GM18907 (cell line): ENCODE measurements around the gene KCNA3.

ENCODE experiments used
- ATAC-seq: cut with Tn5 transposase; IDR thresholded peaks from one replicate; pipeline ENCODE4 v1.9.1; 2021; ENCODE audit warnings: mild to moderate bottlenecking, moderate library complexity; ENCODE audit not compliant: unreplicated experiment

The KCNA3 gene

DNA sequence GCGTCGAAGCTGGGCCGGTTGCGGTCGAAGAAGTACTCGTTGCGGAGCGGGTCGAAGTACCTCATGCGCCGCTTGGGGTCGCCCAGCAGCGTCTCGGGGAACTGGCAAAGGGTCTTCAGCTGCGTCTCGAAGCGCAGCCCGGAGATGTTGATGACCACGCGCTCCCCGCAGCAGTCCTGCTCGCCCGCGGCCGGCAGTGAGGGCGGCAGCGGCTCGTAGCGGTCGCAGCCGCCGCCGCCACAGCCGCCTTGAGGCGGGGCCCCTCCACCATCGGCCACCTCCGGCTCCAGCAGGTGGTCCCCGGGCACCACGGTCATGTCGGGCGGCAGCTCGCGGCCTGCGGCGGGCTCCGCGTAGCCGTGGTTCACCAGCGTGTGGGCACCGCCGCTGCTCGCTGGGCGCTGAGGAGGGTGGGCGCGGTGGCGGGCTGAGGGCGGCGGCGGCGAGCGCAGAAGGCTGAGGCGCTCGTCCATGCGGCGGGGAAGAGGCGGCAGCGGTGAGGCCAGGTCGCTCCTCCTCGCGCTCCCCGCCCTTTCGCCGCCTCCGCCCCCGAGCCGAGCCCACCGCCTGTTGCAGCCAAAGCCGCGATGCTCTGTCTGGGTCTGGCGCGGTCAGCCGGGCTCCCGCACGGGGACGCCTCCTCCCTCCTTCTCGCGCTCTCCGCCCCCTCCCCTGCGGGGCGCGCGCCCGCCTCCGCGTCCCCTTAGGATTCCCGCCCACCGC, at the start of gene KCNA3:
Gene KCNA3 (minus strand): TSS at position 604 of the 723 bp plus-strand sequence. CDS start 131 bp downstream, at position 473.
- ATAC-seq: no peak

DNA sequence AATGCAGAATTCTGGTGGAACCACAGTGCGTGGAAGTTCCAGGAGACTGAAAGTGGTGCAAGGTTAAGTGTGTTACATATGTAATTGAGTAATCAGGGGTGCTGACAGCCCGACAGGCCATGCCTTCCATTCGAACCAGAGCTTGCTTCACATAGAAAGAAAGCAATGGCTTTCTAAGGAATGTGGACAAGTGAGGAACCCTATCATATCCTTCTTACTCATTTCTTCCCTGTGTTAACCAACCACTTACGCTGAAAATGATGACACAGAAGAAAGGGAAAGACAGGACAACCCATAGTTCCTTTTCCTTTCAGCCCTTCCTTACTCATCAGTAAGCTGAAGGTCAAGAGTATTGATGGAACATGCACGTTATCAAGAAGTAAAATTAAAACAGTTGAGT, 48.1 kb upstream of the KCNA3 start:
- no peak for ATAC-seq

DNA sequence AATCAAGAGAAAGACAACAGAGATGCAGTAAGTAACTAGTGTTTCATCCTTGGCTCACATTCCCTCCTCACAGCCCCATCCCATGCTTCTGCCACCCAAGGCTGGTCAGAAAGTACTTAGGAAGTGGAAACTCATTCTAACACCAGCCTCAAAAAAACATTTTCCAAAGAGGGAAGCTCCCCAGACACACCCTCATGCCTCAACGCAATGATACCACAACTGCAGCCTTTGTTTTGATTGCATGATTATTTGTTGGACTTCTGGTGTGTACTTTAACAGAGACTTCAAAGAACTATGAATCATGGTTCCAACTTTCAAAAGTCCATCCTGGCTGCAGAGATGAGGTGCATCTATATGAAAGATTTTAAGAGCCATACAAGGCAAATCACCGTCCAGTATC, 45.2 kb upstream of the KCNA3 start:
- ATAC-seq: no peak

DNA sequence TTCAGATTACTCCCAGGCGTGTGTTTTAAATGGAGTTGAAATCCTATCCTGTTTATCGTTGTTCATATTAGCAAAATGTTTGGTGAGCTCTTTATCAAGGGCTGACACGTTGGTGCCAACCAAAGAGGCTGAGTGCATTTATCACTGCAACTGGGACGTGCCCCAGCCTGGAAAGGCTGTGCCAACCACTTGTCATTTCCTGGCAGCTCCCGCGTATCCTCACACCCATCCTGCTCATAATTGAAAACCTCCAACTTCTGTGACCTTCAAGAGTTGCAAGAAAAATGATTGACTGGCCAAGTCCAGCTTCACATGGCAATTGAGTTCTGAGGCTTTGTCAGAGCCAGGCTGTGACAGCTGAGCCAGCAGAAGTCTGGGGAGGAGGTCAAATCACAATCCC, 43.7 kb upstream of the KCNA3 start:
- no peak for ATAC-seq

DNA sequence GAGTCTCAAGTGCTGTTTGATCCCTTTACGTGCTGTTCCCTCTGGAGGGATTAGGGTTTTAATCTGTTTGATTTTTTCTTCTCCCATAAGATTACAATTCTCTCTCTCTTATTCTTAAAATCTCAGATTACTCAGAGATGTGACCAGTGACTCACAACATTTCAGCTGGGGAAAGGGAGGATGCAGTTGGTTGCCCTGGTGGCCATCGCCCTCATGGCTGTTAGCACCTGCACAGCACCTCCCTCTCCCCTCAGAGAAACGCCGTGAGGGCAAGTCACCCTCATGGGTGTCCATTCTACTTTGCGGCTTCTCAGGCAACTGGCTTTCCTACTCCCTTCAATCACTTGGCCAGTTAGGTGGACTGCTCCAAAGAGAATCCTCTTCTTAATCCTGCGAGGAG, 42.4 kb upstream of the KCNA3 start:
- no peak for ATAC-seq

DNA sequence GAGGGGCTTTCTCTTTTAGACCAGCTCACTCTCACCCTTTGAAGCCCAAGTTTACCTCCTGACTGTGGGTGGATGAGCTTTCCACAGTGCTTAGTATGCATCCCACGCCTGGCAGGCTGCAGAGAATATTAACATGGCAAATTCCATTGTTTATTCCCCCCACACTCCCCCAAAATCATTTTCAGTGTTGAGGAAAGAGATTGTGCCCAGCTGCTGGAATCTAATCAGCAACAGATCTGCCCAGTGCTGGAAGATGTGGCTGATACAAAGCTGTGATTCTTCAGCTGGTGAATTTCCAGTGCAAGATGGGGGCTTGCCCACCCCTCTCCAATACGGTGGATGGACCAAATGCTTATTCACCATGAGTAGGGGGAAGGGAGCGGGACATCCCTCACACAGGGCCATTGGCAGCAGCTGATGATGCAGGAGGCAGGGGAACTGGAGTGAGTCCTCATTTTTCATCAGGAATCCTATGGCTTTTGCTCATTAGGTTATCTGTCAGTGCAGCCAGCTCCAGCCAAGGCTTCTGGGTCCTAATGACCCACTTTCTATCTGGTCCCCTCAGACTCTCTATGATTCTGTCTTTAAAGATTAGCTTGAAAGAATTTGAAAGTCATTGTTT, 39.7 kb upstream of the KCNA3 start:
- no peak for ATAC-seq

DNA sequence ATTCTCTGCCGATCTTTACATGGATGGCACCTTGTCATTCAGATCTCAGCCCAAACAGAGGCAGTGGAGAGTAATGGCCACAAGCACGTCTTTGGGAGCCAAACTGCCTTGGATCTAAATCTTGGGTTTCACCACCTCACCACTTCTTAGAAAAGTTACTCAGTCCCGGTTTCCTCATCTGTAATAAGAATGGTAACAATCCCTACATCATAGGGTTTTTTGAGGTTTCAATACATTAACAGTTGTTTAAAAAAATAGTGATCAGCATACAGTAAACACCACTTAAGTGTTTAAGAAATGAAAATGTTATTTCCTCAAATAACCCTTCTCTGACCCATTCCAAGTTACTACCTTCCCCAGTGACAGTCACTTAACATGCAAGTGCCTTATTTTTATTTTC, 38.5 kb upstream of the KCNA3 start:
- no peak for ATAC-seq

DNA sequence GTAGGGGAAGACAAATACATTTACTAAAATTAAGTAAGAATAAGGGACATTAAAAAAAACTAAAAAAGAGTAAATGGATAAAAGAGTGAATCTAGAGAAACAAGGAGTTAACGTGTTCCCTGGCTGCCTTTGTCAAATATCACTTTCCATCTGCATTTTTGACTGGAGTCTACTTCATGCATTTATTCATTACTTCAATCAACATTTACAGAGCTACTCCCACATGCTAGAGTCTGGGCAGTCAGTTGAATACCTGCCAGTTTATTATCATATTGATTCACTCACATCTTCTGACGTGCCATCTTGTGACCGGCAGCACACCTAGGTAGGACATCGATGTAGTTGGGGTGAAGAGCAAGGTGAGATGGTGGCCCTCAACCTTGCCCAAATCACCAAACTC, 35.6 kb upstream of the KCNA3 start:
- no peak for ATAC-seq

DNA sequence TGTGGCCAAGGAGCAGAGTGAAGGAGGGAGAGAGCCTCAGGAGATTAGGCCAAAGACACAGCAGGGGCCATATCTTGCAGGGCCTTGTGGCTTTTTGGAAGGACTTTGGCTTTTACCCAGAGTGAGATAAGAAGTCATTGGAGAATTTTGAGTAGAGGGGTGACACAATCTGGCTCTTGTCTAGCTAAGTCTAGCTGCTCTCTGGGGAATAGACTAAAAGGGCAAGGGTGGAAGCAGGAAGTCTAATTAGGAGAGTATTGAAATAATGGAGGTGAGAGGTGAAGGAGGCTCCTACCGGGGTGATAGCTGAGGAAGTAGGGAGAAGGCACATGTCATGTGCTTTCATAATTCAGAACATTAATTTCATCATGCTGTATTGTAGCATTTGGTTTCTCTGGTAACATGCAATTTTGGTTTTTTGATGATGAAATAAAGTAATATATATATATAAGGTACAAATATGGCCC, 34.3 kb upstream of the KCNA3 start:
- ATAC-seq: no peak

DNA sequence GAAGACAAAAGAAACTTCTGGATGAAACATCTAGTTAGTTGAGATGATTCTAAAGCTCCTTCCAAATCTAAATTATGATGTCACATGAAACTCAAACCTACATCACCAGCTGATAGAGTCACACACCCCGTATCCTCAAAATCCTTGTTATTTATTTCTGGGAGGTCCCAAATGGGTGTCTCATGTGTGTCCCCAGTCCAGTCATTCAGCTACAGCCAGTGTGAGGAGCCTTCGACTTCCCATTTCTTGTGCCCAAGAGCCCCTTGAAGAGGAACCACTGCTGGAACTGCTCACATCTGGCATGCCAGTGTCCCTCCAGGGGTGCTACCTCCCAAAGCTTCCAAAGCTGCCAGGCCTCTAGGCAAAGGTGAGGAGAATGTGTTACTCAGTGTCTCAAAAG, 32.5 kb upstream of the KCNA3 start:
- no peak for ATAC-seq

DNA sequence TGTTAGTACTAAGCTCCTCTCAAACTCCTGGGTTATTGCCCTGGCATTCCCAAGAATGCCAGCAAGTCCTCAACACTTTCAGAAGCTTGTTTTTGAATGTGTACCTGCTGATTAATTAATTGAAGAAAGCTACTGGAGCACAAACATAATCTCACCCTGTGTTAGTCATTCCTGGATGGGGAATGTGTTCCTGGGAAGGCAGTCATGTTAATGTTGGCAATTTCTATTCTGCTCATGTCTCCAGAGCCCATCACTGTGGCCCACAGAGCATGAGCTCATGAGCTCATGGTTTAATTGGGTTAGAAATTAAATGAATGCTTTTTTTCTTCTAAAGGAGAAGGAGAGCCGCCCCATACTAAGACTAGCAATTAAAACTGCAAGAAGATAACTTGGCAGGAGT, 31.9 kb upstream of the KCNA3 start:
- no peak for ATAC-seq

DNA sequence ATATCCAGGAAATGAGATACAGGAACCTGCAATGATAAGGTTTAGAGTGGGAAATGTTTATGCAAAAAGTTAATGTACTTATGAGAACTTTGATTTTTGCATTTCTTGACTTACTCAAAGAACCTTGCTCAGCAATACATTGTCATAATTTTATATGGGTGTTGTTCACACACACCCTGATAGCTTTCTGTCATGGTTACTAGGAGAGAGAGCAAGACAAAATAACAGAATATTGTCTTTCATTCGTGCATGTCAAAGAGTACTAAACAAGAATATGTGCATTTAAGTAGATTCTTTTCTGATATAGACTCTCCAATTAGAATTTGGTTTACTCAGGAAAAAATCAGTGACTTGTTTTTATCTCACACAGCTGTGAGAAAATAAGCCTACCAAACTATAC, 27.5 kb upstream of the KCNA3 start:
- no peak for ATAC-seq

DNA sequence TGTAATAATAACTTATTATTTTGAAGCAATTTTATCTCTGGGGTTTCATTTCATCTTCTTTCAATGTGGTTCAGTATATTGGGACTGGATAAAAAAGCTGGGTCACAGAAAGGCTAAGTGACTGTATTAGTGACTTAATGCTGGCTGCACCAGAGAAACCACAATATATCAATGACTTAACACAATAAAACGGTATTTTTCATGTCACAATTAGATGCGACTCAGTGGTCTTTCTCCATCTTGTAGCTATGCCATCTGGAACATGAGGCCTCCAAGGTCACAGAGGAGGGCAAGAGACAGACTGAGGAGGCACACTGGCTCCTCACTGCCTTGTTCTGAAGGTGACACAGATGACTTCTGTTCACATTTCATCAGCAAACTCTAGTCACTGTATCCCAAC, 26.0 kb upstream of the KCNA3 start:
- no peak for ATAC-seq

DNA sequence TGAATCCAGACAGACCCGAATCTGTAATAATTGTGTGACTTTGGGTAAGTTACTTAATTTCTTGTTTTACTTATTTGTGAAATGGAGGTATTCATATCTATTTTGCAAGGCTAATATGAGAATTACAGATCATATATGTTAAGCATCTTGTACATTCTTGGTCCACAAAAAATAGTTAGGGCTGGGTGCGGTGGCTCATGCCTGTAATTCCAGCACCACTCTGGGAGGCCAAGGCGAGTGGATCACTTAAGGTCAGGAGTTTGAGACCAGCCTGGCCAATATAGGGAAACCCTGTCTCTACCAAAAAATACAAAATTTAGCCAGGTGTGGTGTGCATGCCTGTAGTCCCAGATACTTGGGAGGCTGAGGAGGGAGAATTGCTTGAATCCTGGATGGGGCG, 22.9 kb upstream of the KCNA3 start:
- ATAC-seq: no peak

DNA sequence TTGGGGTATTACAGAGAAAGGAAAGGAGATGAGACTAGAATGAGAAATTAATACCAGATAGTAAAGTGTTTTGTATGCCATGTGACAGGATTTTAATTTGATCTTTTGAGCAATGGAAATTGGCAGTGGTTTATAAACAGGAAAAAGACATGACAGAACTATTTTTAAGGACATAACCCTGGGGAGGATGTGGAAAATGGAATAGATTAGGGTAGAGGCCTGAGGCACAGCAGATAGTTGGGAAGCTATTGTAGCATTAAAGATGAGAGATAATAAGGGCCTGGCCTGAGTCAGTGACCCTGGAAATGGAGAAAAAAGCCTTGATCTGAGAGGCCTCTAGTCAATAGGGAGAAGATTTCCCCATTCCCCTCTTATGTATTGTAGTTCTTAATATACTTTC, 22.1 kb upstream of the KCNA3 start:
- no peak for ATAC-seq

DNA sequence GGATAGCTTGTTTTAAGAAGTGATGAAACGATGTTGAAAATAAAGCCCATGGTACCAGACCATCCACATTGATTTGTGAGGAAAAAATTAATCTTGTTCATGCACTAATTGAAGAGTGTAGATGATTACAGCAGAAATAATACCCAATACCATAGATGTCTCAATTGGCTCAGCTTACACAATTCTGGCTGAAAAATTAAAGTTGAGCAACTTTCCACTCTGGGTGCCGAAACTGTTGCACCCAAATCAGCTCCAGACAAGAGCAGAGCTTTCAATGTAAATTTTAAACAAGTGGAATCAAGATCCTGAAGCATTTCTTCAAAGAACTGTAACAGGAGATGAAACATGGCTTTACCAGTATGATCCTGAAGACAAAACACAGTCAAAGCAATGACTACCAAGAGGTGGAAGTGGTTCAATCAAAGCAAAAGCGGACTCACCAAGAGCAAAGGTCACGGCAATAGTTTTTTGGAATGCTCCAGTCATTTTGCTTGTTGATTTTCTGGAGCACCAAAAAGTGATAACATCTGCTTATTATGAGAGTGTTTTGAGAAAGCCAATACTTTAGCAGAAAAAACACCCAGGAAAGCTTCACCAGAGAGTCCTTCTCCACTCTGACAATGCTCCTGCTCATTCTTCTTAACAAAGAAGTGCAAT, 16.1 kb upstream of the KCNA3 start:
- ATAC-seq: no peak

DNA sequence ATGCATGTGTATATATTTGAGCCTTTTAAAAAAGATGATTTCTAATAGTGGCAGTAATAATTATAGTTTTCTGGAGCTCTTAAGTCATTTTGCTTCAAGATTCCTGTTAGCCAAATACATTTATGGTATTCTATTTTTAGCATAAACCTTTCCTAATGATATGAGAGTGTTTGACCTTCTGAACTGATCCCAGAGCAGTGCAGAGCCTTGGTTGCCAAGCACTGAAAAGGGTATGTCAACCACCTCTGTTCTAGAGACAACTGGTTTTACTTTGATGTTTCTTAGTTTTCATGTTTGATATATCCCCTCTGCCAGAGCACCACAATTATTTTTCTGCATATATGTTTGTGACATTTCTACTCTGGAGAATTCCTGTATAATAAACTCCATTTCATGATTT, 15.1 kb upstream of the KCNA3 start:
- ATAC-seq: no peak

DNA sequence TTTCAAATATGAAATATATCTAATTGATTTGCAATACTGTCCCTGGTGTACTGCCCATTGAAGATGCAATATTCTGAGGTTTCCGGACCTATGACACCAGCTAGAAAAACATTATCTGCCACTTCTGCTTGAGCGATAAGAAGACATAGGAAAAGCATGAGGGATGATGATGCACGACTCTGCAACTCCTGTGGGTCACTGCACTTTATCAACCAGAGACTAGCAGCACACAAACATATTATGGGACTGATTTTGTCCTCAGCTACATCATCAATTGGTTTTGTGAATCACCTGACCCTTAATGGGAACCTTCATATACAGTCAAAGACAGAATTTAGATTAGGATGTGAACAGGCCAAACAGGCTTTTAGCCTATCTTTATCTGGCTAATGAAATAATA, 13.8 kb upstream of the KCNA3 start:
- ATAC-seq: no peak

DNA sequence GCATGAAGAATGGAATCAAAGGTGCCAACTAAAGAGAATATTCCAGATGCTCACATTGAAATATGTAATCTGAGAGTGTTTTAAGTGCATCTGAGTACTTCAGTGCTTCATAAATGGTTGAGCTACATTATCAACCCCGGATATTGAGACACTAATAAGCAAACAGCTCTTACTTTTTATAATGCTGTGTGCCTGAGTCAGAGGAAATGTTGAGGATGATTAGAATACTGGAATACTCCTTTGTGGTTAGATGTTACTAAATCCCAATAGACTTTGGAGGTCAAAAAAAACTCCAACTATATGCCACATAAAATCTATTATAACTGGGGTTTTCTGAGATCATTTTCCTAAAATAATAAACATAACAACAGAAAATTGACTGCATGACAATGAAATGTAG, 12.5 kb upstream of the KCNA3 start:
- no peak for ATAC-seq

DNA sequence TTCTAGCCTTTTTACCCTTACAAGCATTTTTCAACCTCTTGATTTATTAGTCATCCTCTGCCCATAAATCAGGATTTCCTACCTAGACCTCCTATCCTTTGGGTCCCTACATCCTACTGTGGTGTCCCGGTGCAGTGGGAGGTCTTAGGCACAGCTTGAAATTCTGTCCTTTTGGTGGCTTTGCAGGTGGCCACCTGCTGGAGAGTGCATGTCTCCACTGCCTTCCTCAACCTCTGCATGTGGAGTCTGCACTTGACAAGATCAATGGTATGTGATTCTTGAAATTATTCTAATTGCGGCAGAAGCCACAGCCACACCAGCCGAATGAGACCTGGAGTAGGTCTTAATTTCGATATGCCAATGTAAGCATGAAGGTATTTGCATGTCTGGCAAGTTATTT, 11.4 kb upstream of the KCNA3 start:
- ATAC-seq: no peak

DNA sequence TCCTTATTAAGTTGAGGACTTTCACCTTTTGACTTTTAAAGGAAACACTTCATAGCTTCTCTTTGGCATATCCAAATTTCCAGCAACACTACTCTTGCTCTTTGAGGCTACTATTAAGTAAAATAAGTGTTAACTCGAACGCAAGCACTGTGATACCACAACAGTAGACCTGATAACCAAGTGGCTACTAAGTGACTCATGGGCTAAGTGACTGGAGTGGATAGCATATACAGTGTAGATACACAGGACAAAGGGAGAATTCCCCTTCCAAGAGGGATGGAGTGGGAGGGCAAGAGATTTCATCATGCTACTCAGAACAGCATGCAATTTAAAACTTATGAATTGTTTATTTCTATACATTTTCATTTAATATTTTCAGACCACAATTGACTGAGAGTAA, 9.8 kb upstream of the KCNA3 start:
- ATAC-seq: no peak

DNA sequence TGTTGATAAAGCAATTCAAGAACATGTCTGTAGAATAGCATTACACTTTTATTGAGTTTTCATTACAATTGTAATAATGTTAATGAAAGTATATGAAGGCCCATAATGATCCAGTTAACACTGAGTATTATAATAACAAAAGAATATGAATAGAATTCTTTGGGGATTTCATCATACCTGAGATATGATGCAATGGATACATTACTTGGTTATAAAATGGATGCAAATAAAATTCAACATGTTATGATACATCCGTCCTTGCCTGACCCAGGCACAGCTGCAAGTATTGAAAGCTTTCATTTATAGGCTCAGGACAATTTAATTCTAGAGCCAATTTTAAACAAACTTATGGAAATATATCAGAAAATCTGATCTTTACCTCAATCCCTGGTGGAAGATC, 8.2 kb upstream of the KCNA3 start:
- ATAC-seq: no peak
